GM18873 (cell line): ENCODE measurements around the gene CD8B.

Experiments
- ATAC-seq: cut with Tn5 transposase; IDR thresholded peaks from one replicate; pipeline ENCODE4 v1.9.1; 2021; ENCODE audit warnings: mild to moderate bottlenecking, moderate library complexity, moderate number of reproducible peaks; ENCODE audit not compliant: unreplicated experiment, low FRiP score

CD8B gene

DNA sequence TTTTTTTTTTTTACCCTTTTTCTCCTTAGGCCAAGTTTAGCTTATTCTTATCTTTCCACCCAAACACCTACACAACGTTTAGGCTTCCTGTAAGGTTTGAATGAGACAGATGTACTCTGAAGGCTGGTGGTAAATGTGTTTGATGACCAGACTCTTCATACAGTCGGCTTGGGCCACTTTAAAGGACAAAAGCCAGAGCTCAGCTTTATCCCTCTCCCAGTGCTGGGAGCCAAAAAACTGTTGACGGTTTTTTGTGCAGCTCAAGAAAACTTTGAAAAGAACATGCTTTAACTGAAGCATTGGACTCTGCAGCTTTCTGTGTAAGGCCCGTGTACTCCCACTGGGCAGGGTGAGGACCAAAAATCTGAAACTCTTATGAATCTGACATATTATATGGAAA is 86.3 kb downstream of the CD8B start:
- no peak for ATAC-seq

DNA sequence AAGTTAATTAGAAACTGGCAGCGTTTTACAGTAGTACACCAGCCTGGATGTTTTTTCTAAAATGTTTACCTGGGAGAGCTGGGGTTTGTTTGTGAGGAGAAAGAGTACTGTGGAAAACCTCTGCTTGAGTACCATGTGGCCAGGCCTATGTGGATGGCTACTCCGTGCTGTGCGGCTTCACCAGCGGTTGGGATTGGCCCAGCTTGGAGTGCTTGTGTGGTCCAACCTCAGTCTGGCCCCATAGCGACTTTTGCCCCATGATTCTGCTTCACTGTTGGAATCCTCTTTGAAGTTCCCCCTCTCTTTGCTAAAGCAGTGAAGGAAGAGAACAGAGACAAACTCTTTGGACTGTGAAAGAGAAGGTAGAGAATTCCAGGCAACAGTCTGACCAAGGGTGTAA is 86.8 kb downstream of the CD8B start:
- no peak for ATAC-seq

DNA sequence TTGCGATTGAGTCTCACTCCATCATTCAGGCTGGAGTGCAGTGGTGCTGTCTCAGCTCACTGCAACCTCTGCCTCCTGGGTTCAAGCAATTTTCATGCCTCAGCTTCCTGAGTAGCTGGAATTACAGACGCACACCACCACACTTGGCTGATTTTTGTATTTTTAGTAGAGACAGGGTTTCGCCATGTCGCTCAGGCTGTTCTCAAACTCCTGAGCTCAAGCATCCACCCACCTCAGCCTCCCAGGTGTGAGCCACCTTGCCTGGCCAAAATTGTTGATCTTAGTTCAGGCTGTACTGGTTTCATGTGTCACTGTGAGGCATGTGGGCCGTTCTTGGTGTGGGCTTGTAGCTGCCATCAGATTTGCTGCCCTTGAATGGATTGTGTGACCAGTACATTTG is 89.1 kb downstream of the CD8B start:
- no peak for ATAC-seq

DNA sequence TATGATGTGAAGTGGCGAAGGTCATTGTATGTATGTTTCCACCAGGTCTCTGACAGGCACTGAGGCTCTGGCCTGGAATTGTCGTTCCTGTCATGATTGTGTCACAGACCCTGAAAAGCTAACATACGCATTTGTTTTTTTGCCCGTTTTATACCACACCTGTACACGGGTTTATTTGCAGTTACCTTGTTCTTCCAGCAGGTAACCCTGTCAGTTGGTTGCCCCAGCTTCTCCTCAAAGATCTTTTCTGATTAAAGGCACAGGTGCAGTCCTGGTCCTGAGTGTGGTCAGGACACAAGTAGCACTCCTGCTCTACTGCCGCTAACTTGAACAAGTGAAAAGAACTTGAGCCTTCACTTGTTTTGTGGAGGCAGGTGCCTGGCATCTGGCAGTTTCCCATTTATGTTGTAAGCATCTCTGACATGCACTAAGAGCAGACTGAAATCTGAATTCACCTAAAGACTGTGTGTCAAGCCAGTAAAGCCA is 90.8 kb downstream of the CD8B start:
- no peak for ATAC-seq

DNA sequence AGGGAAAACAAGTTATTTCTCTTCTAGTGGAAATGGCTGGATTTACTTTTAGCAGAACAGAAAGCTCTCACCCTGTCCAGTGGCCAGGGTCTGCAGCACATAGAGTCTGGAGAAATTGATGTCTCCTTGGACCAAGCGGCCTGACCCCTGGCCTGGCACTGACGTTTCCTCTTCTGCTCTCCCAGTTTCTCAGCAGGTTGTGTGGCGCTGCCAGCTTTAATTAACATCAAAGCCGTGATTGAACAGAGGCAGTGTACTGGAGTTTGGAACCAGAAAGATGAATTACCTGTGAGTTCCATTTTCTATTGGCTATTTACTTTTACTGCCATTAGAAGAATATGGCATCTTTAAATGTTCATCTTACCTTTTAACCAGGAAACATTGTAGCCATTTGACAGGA is 91.8 kb downstream of the CD8B start:
- ATAC-seq: no peak

DNA sequence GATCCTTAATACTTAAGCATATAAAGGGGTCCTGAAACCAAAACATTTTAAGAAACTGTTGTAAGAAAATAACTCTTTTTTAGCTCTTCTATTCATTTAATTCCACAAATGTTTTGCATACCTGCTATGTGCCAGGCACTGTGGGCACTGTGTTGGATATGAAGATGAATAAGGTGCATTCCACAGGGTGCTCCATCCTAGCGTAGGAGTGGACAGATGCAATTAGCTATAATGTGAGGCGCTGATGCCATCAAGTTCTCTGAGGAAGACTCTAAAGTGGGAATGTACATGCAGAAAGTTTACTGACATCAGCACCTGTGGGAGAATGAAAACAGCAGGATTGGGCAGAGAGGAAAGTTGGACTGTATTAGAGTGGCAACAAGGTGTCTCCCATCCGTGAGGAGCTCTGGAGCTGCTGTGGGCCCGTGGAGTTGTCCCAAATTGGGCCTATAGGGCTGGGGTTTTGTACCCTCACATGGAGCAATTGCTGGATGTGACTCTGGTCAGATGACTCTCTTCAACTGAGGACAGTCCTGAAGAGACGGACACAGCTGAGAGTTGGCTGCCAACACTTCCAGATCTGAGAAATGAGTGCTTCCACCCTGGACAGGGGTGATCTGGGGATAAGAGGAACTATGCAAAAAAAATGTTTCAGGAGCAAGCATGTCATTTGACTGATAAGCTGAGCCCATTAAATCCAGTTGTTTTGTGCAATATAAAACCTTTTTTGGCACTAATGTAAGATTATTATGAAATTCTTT is 93.3 kb downstream of the CD8B start:
- ATAC-seq: no peak
